Esophagus muscularis mucosa (tissue), 4 donors: ENCODE results near the gene SPATA45.

Experiments used
- EP300 ChIP-seq: sonication (generic); formaldehyde crosslinking; IDR thresholded peaks from one replicate; pipeline ENCODE4 v1.6.1; 2017; ENCODE audit warnings: antibody characterized with exemption
- POLR2AphosphoS5 ChIP-seq, 2 donors: sonication (generic); formaldehyde crosslinking; IDR thresholded peaks; one replicate each; pipeline ENCODE4 v1.6.1; 2017; ENCODE audit warnings: antibody characterized with exemption in 2 of 2
- TF ChIP-seq, protein P1 (sequence below), 3 experiments: fragments of 200-600 bp in 2 of 3; fragments of 450-650 bp in 1 of 3; sonication (generic) in 2 of 3; IDR thresholded peaks; one replicate each; pipeline ENCODE4 v1.5.1; 2017 to 2019; ENCODE audit warnings: antibody characterized with exemption in 3 of 3, mild to moderate bottlenecking in 2 of 3, moderate library complexity in 1 of 3

DNA sequence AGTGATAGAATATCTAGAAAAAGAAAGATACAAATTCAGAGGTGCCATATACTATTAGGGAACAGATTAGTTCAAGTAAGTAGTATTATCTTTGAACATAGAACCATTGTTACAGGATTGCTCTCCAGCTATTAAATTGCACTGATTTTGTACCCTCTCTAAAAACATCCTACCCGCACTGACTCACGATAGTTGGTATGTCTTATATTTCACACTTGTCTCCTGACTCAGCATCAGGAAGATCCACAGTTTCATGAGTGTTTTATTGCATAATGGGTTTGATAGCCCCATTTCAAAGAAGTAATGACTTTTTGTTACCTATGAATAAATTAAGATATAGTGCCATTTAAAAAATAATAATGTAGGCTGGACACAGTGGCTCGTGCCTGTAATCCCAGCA, 49.8 kb downstream of the SPATA45 start:
- TF ChIP-seq EP300 = no peak
- no peak for TF ChIP-seq POLR2AphosphoS5 (IDR thresholded peaks at IDR 0.05)
- TF ChIP-seq, protein P1, sequence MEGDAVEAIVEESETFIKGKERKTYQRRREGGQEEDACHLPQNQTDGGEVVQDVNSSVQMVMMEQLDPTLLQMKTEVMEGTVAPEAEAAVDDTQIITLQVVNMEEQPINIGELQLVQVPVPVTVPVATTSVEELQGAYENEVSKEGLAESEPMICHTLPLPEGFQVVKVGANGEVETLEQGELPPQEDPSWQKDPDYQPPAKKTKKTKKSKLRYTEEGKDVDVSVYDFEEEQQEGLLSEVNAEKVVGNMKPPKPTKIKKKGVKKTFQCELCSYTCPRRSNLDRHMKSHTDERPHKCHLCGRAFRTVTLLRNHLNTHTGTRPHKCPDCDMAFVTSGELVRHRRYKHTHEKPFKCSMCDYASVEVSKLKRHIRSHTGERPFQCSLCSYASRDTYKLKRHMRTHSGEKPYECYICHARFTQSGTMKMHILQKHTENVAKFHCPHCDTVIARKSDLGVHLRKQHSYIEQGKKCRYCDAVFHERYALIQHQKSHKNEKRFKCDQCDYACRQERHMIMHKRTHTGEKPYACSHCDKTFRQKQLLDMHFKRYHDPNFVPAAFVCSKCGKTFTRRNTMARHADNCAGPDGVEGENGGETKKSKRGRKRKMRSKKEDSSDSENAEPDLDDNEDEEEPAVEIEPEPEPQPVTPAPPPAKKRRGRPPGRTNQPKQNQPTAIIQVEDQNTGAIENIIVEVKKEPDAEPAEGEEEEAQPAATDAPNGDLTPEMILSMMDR (IDR thresholded peaks at IDR 0.05) = no peak
